ENCODE results near the gene NCOA4. TPM values are rescaled to one million over a fixed set of nuclear protein-coding genes. Genes with fewer than 3 reads are reported as not detected.

The NCOA4 gene
- total and polyA plus RNA-seq, 2 of the 4 experiments (the other 2 are of a cell fraction), result 62.2 to 188 TPM

GRCh38 chr10:46062723-46063428, 32.5 kb upstream of the NCOA4 start:
- dilution Hi-C loops (cut with HindIII; ENCODE audit: low sequenced_read_pairs, unreplicated experiment), result no loop called here
- H2AK5ac ChIP-seq (ENCODE audit: low read depth, low read length), result no peak overlapping the region
- ATAC-seq (ENCODE audit: low read depth), result no peak
- H3K4ac ChIP-seq (ENCODE audit: low read depth, low read length), result no peak overlapping the region
- no peak for TF ChIP-seq RCOR1 (IDR thresholded peaks at IDR 0.05; ENCODE audit: insufficient replicate concordance, low read length)
- no peak for TF ChIP-seq USF2 (IDR thresholded peaks at IDR 0.05; ENCODE audit: low read depth, low read length)
- no peak for TF ChIP-seq RAD21 (IDR thresholded peaks at IDR 0.05; ENCODE audit: low read length)
- no peak for TF ChIP-seq POLR2A (IDR thresholded peaks at IDR 0.05; ENCODE audit: low read depth, low read length)
- no peak for TF ChIP-seq SMC3 (IDR thresholded peaks at IDR 0.05; ENCODE audit: low read depth, low read length)
- no peak for TF ChIP-seq CHD1 (IDR thresholded peaks at IDR 0.05; ENCODE audit: low read depth, low read length)
- TF ChIP-seq MAFK (IDR thresholded peaks at IDR 0.05; ENCODE audit: low read depth, low read length), result no peak
- TF ChIP-seq, protein P1, sequence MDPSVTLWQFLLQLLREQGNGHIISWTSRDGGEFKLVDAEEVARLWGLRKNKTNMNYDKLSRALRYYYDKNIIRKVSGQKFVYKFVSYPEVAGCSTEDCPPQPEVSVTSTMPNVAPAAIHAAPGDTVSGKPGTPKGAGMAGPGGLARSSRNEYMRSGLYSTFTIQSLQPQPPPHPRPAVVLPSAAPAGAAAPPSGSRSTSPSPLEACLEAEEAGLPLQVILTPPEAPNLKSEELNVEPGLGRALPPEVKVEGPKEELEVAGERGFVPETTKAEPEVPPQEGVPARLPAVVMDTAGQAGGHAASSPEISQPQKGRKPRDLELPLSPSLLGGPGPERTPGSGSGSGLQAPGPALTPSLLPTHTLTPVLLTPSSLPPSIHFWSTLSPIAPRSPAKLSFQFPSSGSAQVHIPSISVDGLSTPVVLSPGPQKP (IDR thresholded peaks at IDR 0.05; ENCODE audit: borderline replicate concordance, low read depth, low read length), result no peak
- TF ChIP-seq MXI1 (IDR thresholded peaks at IDR 0.05; ENCODE audit: borderline replicate concordance, low read depth, low read length), result no peak
- TF ChIP-seq FOS (IDR thresholded peaks at IDR 0.05; ENCODE audit: low read depth, low read length), result no peak
- no peak for TF ChIP-seq NFE2L2 (IDR thresholded peaks at IDR 0.05; ENCODE audit: low read depth, low read length)
- TF ChIP-seq, protein P2, sequence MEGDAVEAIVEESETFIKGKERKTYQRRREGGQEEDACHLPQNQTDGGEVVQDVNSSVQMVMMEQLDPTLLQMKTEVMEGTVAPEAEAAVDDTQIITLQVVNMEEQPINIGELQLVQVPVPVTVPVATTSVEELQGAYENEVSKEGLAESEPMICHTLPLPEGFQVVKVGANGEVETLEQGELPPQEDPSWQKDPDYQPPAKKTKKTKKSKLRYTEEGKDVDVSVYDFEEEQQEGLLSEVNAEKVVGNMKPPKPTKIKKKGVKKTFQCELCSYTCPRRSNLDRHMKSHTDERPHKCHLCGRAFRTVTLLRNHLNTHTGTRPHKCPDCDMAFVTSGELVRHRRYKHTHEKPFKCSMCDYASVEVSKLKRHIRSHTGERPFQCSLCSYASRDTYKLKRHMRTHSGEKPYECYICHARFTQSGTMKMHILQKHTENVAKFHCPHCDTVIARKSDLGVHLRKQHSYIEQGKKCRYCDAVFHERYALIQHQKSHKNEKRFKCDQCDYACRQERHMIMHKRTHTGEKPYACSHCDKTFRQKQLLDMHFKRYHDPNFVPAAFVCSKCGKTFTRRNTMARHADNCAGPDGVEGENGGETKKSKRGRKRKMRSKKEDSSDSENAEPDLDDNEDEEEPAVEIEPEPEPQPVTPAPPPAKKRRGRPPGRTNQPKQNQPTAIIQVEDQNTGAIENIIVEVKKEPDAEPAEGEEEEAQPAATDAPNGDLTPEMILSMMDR (conservative IDR thresholded peaks at IDR 0.05; ENCODE audit: low read depth, low read length), result no peak
- TF ChIP-seq RFX5 (IDR thresholded peaks at IDR 0.05; ENCODE audit: low read depth, low read length), result no peak
- TF ChIP-seq MAZ (IDR thresholded peaks at IDR 0.05; ENCODE audit: borderline replicate concordance, low read depth, low read length), result no peak
- TF ChIP-seq CEBPB (IDR thresholded peaks at IDR 0.05; ENCODE audit: low read depth, low read length), result no peak
- no peak for TF ChIP-seq BHLHE40 (IDR thresholded peaks at IDR 0.05; ENCODE audit: low read depth, low read length)
- no peak overlapping the region for H2BK20ac ChIP-seq (ENCODE audit: low read depth, low read length)
- H3K27me3 ChIP-seq (ENCODE audit: control insufficient read depth, insufficient read depth, low read length), result peaks cover 4% of the 10 kb centered on the region; the same call in 1 of the 2 replicates
- H3K4me3 ChIP-seq (ENCODE audit: insufficient read depth, low read depth, low read length), result no peak overlapping the region
- no peak overlapping the region for H3K23ac ChIP-seq (ENCODE audit: low read depth, low read length)
- CTCF ChIA-PET, result no interaction called here
- H2AK9ac ChIP-seq (replicated peaks; ENCODE audit: low read depth, low read length, poor library complexity), result no peak overlapping the region
- in situ Hi-C loops (cut with MboI; ENCODE audit: low sequenced_read_pairs), result no loop called here
- H4K8ac ChIP-seq (ENCODE audit: low read depth in 2 of 2, low read length in 2 of 2), result no peak overlapping the region
- H2BK120ac ChIP-seq (ENCODE audit: low read depth, low read length), result no peak overlapping the region
- no peak overlapping the region for H3K27ac ChIP-seq (ENCODE audit: insufficient read depth, low read length)
- POLR2A ChIA-PET (ENCODE audit: unreplicated experiment), result no interaction called here
- no peaks in the 10 kb centered on the region for H4K20me1 ChIP-seq (ENCODE audit: insufficient read depth, low read length)
- no peaks in the 10 kb centered on the region for H3K9me3 ChIP-seq (ENCODE audit: control insufficient read depth, insufficient read depth, low read length)
- no peak overlapping the region for H2BK5ac ChIP-seq (ENCODE audit: low read depth, low read length, poor library complexity, severe bottlenecking)
- H3K79me1 ChIP-seq (ENCODE audit: low read depth in 1 of 2, low read length in 2 of 2), result no peaks in the 10 kb centered on the region
- no peak for DNase-seq
- no peak overlapping the region for H2BK15ac ChIP-seq (ENCODE audit: low read depth, low read length)
- no peaks in the 10 kb centered on the region for H3K4me1 ChIP-seq (ENCODE audit: control insufficient read depth, insufficient read depth, low read length)
- H3K56ac ChIP-seq (ENCODE audit: extremely low read depth, insufficient read depth, low read length), result no peak overlapping the region
- intact Hi-C loops (cut with micrococcal nuclease), result no loop called here
- 50% methylated on average over 2 of the region's 14 CpGs; no CpG with 5 or more reads in 1 of the 2 experiments for WGBS, 2 experiments (ENCODE audit: extremely low coverage in 2 of 2, insufficient read length in 1 of 2)
- H4K5ac ChIP-seq (ENCODE audit: low read depth, low read length), result no peak overlapping the region
- no peaks in the 10 kb centered on the region for H3K9me1 ChIP-seq (ENCODE audit: insufficient read depth, low read length)
- H2AFZ ChIP-seq (replicated peaks; ENCODE audit: low read length, poor library complexity), result no peak overlapping the region
- H3K4me2 ChIP-seq (ENCODE audit: low read depth, low read length), result no peak overlapping the region
- H3K36me3 ChIP-seq (ENCODE audit: control insufficient read depth, insufficient read depth, low read length), result no peaks in the 10 kb centered on the region
- no peak overlapping the region for H3K14ac ChIP-seq (replicated peaks; ENCODE audit: low read depth, low read length)
- no TSS peak for BruUV-seq (replicated peaks)
- H3K18ac ChIP-seq (ENCODE audit: low read depth, low read length), result no peak overlapping the region
- no peak overlapping the region for H4K91ac ChIP-seq (ENCODE audit: insufficient read depth, low read depth, low read length)
- no peak overlapping the region for H3K9ac ChIP-seq (ENCODE audit: low read depth, low read length)

All from IMR-90 (cell line).